ENCODE results near the gene ERC1.

The ERC1 gene

GRCh38 chr12:1273051-1273450, 282.0 kb downstream of the ERC1 start:
- DNase-seq (ENCODE audit: low read depth), result no peak
- H3K4me3 ChIP-seq (ENCODE audit: low read length), result no peak overlapping the region
- no peak for TF ChIP-seq CTCF (IDR thresholded peaks at IDR 0.05; ENCODE audit: insufficient read depth, low read depth, low read length, missing control alignments)

DNA sequence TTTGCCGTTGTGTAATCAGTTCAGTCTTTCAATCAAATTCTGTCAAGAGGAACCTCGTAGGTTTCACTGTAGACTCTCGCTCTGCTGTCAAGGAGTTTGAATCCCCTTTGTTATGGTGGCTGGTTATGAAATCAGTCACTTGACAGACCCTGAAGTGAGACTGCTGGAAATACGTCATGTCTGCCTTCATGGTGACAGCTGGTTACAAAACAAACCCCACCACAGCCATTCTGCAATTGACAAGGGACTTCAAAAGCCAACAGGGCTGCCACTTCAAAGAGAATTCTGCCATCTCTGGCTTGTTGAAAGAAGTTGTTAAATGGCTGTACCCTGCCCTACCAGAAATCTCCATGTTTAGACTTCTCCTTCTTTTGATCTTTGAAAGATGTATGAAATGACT, 286.9 kb downstream of the ERC1 start:
- DNase-seq (ENCODE audit: low read depth), result no peak
- TF ChIP-seq CTCF (IDR thresholded peaks at IDR 0.05; ENCODE audit: insufficient read depth, low read depth, low read length, missing control alignments), result no peak
- H3K4me3 ChIP-seq (ENCODE audit: low read length), result no peak overlapping the region

- no peak for TF ChIP-seq CTCF (IDR thresholded peaks at IDR 0.05; ENCODE audit: insufficient read depth, low read depth, low read length, missing control alignments)
- DNase-seq (ENCODE audit: low read depth), result no peak
- H3K4me3 ChIP-seq (ENCODE audit: low read length), result no peak overlapping the region
Measured at GRCh38 chr12:1279050-1279449, 288.0 kb downstream of the ERC1 start.

- H3K4me3 ChIP-seq (ENCODE audit: low read length), result no peak overlapping the region
- no peak for DNase-seq (ENCODE audit: low read depth)
- TF ChIP-seq CTCF (IDR thresholded peaks at IDR 0.05; ENCODE audit: insufficient read depth, low read depth, low read length, missing control alignments), result no peak
Measured at GRCh38 chr12:1280059-1280458, 289.0 kb downstream of the ERC1 start.

- H3K4me3 ChIP-seq (ENCODE audit: low read length), result no peak overlapping the region
Measured at GRCh38 chr12:1281683-1282366, 290.8 kb downstream of the ERC1 start.

GRCh38 chr12:1282670-1283315, 291.8 kb downstream of the ERC1 start:
- no peak for TF ChIP-seq CTCF (IDR thresholded peaks at IDR 0.05; ENCODE audit: insufficient read depth, low read depth, low read length, missing control alignments)
- DNase-seq (ENCODE audit: low read depth), result no peak
- H3K4me3 ChIP-seq (ENCODE audit: low read length), result no peak overlapping the region

More at GRCh38 chr12:1281683-1282366, 290.8 kb downstream of the ERC1 start:
- DNase-seq (ENCODE audit: low read depth), result peak; percentile 22
- no peak for TF ChIP-seq CTCF (IDR thresholded peaks at IDR 0.05; ENCODE audit: insufficient read depth, low read depth, low read length, missing control alignments)

DNA sequence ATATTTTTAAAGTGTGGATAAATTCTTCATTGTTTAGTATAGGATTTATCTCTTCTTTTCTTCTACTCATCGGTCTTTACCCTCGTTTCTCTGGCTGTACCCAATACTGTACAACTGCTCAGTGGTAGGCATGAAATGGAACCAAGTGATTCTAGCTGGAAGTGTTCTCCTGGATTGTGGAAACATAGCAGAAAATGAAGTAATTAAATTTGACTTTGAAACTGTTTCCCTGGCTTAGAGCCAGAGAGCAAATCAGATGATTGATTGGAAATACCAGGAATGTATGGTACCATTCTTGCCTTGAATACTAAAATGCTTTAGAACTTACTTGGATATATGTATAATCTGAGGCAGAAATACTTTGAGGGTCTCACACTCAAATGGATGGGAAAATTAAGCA, 292.3 kb downstream of the ERC1 start:
- DNase-seq (ENCODE audit: low read depth), result no peak
- H3K4me3 ChIP-seq (ENCODE audit: low read length), result no peak overlapping the region
- no peak for TF ChIP-seq CTCF (IDR thresholded peaks at IDR 0.05; ENCODE audit: insufficient read depth, low read depth, low read length, missing control alignments)
